ENCODE results near the gene C1QTNF2. TPM values are rescaled to one million over a fixed set of nuclear protein-coding genes. Genes with fewer than 3 reads are reported as not detected.

C1QTNF2 gene
- total and polyA plus RNA-seq, 2 of the 4 experiments (the other 2 are of a cell fraction) = 0.72 to 1.2 TPM

DNA sequence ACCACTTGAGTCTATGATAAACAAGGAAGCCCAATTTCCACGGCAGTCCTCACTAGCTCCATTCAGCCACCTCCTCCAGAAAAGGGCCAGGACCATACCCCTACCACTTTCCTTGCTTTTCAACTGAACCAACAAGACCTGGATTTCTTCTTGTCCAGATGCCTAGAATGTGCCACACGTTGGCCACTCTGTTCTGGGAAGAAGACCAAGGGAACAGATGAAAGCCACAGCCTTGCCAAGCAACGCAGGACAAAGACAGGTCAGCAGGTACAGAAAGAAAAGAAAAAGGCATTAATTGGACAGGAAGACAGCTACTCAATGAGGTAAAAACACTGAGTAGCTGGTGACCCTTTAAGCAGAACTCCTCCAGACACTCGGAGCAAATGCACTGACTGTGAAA lies 60.3 kb downstream of the C1QTNF2 start:
- Histone ChIP-seq H3K4me2 (ENCODE audit: low read depth, low read length) (no peak overlapping the region), H2AK9ac (replicated peaks; ENCODE audit: low read depth, low read length, poor library complexity) (no peak overlapping the region), H2BK120ac (ENCODE audit: low read depth, low read length) (no peak overlapping the region), H4K91ac (ENCODE audit: insufficient read depth, low read depth, low read length) (no peak overlapping the region), H2AFZ (replicated peaks; ENCODE audit: low read length, poor library complexity) (no peak overlapping the region), H3K9ac (ENCODE audit: low read depth, low read length) (no peak overlapping the region), H2AK5ac (ENCODE audit: low read depth, low read length) (no peak overlapping the region), H2BK15ac (ENCODE audit: low read depth, low read length) (no peak overlapping the region), H3K4me1 (ENCODE audit: control insufficient read depth, insufficient read depth, low read length) (peaks cover under 1% of the 10 kb centered on the region; the same call in 1 of the 2 replicates), H3K27me3 (ENCODE audit: control insufficient read depth, insufficient read depth, low read length) (no peaks in the 10 kb centered on the region), H3K9me1 (ENCODE audit: insufficient read depth, low read length) (peaks cover 9% of the 10 kb centered on the region), H3K4ac (ENCODE audit: low read depth, low read length) (no peak overlapping the region), H3K36me3 (ENCODE audit: control insufficient read depth, insufficient read depth, low read length) (peaks cover 9% of the 10 kb centered on the region), H3K9me3 (ENCODE audit: control insufficient read depth, insufficient read depth, low read length) (no peaks in the 10 kb centered on the region), H2BK20ac (ENCODE audit: low read depth, low read length) (no peak overlapping the region), H3K56ac (ENCODE audit: extremely low read depth, insufficient read depth, low read length) (no peak overlapping the region), H4K20me1 (ENCODE audit: insufficient read depth, low read length) (no peaks in the 10 kb centered on the region), H2BK5ac (ENCODE audit: low read depth, low read length, poor library complexity, severe bottlenecking) (no peak overlapping the region), H3K23ac (ENCODE audit: low read depth, low read length) (no peak overlapping the region), H3K14ac (replicated peaks; ENCODE audit: low read depth, low read length) (no peak overlapping the region), H4K8ac (ENCODE audit: low read depth in 2 of 2, low read length in 2 of 2) (no peak overlapping the region), H3K18ac (ENCODE audit: low read depth, low read length) (no peak overlapping the region), H3K27ac (ENCODE audit: insufficient read depth, low read length) (no peak overlapping the region), H3K4me3 (ENCODE audit: insufficient read depth, low read depth, low read length) (no peak overlapping the region), H3K79me1 (ENCODE audit: low read depth in 1 of 2, low read length in 2 of 2) (peaks cover 13 to 30% of the 10 kb centered on the region in 2 experiments), H4K5ac (ENCODE audit: low read depth, low read length) (no peak overlapping the region)
- POLR2A ChIA-PET (ENCODE audit: unreplicated experiment) = no interaction called here
- ATAC-seq (ENCODE audit: low read depth) = no peak
- in situ Hi-C loops (cut with MboI; ENCODE audit: low sequenced_read_pairs) (no loop called here), dilution Hi-C loops (cut with HindIII; ENCODE audit: low sequenced_read_pairs, unreplicated experiment) (no loop called here), intact Hi-C loops (cut with micrococcal nuclease) (no loop called here)
- no peak for DNase-seq
- TF ChIP-seq FOS (IDR thresholded peaks at IDR 0.05; ENCODE audit: low read depth, low read length) (no peak), BHLHE40 (IDR thresholded peaks at IDR 0.05; ENCODE audit: low read depth, low read length) (no peak)
- TF ChIP-seq, protein P1, sequence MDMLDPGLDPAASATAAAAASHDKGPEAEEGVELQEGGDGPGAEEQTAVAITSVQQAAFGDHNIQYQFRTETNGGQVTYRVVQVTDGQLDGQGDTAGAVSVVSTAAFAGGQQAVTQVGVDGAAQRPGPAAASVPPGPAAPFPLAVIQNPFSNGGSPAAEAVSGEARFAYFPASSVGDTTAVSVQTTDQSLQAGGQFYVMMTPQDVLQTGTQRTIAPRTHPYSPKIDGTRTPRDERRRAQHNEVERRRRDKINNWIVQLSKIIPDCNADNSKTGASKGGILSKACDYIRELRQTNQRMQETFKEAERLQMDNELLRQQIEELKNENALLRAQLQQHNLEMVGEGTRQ (IDR thresholded peaks at IDR 0.05; ENCODE audit: low read depth, low read length) = no peak
- CTCF ChIA-PET = no interaction called here
- BruUV-seq (replicated peaks) = no TSS peak
- 89% methylated on average over 1 of the region's 4 CpGs; no CpG with 5 or more reads in 1 of the 2 experiments for WGBS, 2 experiments (ENCODE audit: extremely low coverage in 2 of 2, insufficient read length in 1 of 2)
